ENCODE data around the gene INSR.
A peak's percentile ranks its signal among the peaks of the same experiment; 100 is the strongest.

GRCh38 chr19:7098701-7099596 is 195.3 kb downstream of the INSR start:
- TF ChIP-seq POLR2A (IDR thresholded peaks at IDR 0.05) (peak in 1 of 2 donors; percentile 27), CTCF (IDR thresholded peaks at IDR 0.05) (peak in 2 of 5 experiments; percentile 11 to 39)
